ENCODE data around the gene COL25A1.
A peak's percentile ranks its signal among the peaks of the same experiment; 100 is the strongest.

The COL25A1 gene

GRCh38 chr4:108839333-108839732 lies 463.1 kb downstream of the COL25A1 start:
- no peak overlapping the region for H3K4me3 ChIP-seq (ENCODE audit: low read depth, low read length)
- H3K4me1 ChIP-seq, result no peaks in the 10 kb centered on the region
- no peak overlapping the region for H2AFZ ChIP-seq
- no peak overlapping the region for H3K4me2 ChIP-seq (ENCODE audit: low read length)
- H3K27me3 ChIP-seq (ENCODE audit: control insufficient read depth, insufficient read depth, low read length), result no peaks in the 10 kb centered on the region
- H3K9me3 ChIP-seq (ENCODE audit: control insufficient read depth, low read length), result no peaks in the 10 kb centered on the region
- H3K79me2 ChIP-seq, result no peaks in the 10 kb centered on the region
- H3K36me3 ChIP-seq (ENCODE audit: control insufficient read depth, insufficient read depth, low read length), result no peaks in the 10 kb centered on the region
- H3K9ac ChIP-seq, result no peak overlapping the region
- TF ChIP-seq, protein P1, sequence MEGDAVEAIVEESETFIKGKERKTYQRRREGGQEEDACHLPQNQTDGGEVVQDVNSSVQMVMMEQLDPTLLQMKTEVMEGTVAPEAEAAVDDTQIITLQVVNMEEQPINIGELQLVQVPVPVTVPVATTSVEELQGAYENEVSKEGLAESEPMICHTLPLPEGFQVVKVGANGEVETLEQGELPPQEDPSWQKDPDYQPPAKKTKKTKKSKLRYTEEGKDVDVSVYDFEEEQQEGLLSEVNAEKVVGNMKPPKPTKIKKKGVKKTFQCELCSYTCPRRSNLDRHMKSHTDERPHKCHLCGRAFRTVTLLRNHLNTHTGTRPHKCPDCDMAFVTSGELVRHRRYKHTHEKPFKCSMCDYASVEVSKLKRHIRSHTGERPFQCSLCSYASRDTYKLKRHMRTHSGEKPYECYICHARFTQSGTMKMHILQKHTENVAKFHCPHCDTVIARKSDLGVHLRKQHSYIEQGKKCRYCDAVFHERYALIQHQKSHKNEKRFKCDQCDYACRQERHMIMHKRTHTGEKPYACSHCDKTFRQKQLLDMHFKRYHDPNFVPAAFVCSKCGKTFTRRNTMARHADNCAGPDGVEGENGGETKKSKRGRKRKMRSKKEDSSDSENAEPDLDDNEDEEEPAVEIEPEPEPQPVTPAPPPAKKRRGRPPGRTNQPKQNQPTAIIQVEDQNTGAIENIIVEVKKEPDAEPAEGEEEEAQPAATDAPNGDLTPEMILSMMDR (IDR thresholded peaks at IDR 0.05), result no peak
- H3K27ac ChIP-seq, result no peak overlapping the region

DNA sequence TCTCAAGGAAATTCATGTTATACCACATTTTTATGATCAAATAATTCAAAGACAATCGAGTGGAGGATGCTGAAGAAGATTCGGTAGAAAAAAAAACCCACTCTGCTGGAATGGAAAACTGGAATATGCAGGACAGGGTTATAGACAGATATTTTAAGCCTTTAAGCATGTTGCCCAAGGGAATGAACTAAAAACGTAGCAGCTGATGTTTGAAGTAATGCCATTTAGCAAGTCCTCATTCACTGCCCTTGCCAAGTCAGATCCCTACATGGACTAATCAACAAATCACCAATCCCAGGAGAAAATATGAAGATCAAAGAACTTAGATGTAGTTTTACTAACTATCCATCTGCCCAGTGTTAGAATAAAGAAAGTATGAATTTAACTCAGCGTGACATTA lies 464.0 kb downstream of the COL25A1 start:
- Histone ChIP-seq H3K4me1 (no peaks in the 10 kb centered on the region), H3K4me3 (ENCODE audit: low read depth, low read length) (no peak overlapping the region), H3K9me3 (ENCODE audit: control insufficient read depth, low read length) (no peaks in the 10 kb centered on the region), H3K4me2 (ENCODE audit: low read length) (no peak overlapping the region), H3K79me2 (no peaks in the 10 kb centered on the region), H2AFZ (no peak overlapping the region), H3K27ac (no peak overlapping the region), H3K9ac (no peak overlapping the region), H3K27me3 (ENCODE audit: control insufficient read depth, insufficient read depth, low read length) (no peaks in the 10 kb centered on the region), H3K36me3 (ENCODE audit: control insufficient read depth, insufficient read depth, low read length) (no peaks in the 10 kb centered on the region)
- TF ChIP-seq, protein P1 (IDR thresholded peaks at IDR 0.05), result no peak

DNA sequence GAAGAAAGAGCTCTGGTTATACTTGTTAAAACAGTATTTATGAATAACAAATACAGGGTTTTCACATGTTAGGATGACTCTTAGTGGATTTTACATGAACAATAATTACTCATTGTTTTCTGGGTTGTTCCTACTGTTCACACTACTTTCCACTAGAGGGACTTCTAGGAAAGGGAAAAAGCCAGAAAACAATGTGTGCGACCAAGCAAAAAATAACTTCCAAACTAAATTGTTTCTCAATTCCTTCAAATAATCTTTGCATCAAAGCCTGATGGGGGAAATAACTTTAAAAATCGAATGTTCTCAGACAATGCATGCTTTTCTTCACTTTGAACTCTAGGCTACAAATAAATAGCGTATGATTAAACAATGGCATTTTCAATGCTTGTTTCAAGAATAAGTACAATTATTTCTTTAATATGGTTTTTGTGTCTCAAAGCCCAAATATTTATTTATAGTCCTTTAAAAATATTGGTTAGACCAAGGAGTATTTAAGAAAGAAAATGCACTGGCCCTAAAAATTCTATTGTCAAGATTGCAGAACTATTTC lies 467.5 kb downstream of the COL25A1 start:
- TF ChIP-seq, protein P1 (IDR thresholded peaks at IDR 0.05), result peak; percentile 28
- no peak overlapping the region for H3K9ac ChIP-seq
- H3K79me2 ChIP-seq, result no peaks in the 10 kb centered on the region
- no peaks in the 10 kb centered on the region for H3K27me3 ChIP-seq (ENCODE audit: control insufficient read depth, insufficient read depth, low read length)
- no peak overlapping the region for H3K27ac ChIP-seq
- H3K9me3 ChIP-seq (ENCODE audit: control insufficient read depth, low read length), result no peaks in the 10 kb centered on the region
- H2AFZ ChIP-seq, result no peak overlapping the region
- H3K36me3 ChIP-seq (ENCODE audit: control insufficient read depth, insufficient read depth, low read length), result no peaks in the 10 kb centered on the region
- H3K4me3 ChIP-seq (ENCODE audit: low read depth, low read length), result no peak overlapping the region
- no peak overlapping the region for H3K4me2 ChIP-seq (ENCODE audit: low read length)
- no peaks in the 10 kb centered on the region for H3K4me1 ChIP-seq

DNA sequence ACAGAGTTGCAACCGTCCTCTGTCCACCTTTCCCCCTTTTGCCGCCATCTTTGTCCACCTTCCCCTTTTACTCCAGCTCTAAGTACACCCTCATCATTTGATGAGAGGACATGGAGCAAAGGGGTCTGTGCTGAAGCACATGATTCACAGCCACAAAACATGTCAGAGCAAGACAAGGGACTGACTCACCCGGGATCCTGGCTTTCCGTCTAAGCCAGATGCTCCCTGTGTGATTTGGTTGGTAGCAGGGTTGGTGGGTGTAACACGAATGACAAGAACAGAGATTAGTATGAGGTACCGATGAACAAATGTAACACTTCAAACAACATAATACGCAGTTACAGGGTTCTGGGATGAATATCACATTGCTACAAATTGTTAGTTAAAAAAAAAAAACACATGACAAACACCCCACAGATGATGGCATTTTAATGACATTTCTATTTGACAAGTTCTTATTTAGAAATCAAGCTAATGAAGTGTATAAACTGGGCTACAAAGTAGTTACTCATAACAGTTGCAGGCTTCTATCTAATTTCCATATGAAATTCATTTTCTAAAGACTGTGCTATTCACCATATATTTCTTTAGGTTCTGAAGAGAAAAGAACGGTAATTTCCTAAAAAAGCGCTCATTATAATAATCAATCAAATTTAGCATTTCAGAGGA lies 468.2 kb downstream of the COL25A1 start:
- no peak overlapping the region for H3K27ac ChIP-seq
- TF ChIP-seq, protein P1 (IDR thresholded peaks at IDR 0.05), result no peak
- no peaks in the 10 kb centered on the region for H3K36me3 ChIP-seq (ENCODE audit: control insufficient read depth, insufficient read depth, low read length)

GRCh38 chr4:108833046-108833445 lies 469.4 kb downstream of the COL25A1 start:
- Histone ChIP-seq H3K27ac (no peak overlapping the region), H3K36me3 (ENCODE audit: control insufficient read depth, insufficient read depth, low read length) (no peaks in the 10 kb centered on the region), H3K79me2 (no peaks in the 10 kb centered on the region), H3K27me3 (ENCODE audit: control insufficient read depth, insufficient read depth, low read length) (no peaks in the 10 kb centered on the region), H3K9me3 (ENCODE audit: control insufficient read depth, low read length) (no peaks in the 10 kb centered on the region), H3K4me1 (no peaks in the 10 kb centered on the region), H3K4me3 (ENCODE audit: low read depth, low read length) (no peak overlapping the region), H2AFZ (no peak overlapping the region), H3K9ac (no peak overlapping the region), H3K4me2 (ENCODE audit: low read length) (no peak overlapping the region)
- TF ChIP-seq, protein P1 (IDR thresholded peaks at IDR 0.05), result no peak

More for the DNA sequence above, 468.2 kb downstream of the COL25A1 start:
- no peaks in the 10 kb centered on the region for H3K4me1 ChIP-seq
- H3K9me3 ChIP-seq (ENCODE audit: control insufficient read depth, low read length), result no peaks in the 10 kb centered on the region
- no peaks in the 10 kb centered on the region for H3K27me3 ChIP-seq (ENCODE audit: control insufficient read depth, insufficient read depth, low read length)
- H3K4me2 ChIP-seq (ENCODE audit: low read length), result no peak overlapping the region
- H2AFZ ChIP-seq, result no peak overlapping the region
- H3K9ac ChIP-seq, result no peak overlapping the region
- no peak overlapping the region for H3K4me3 ChIP-seq (ENCODE audit: low read depth, low read length)
- no peaks in the 10 kb centered on the region for H3K79me2 ChIP-seq

All from parathyroid adenoma (tissue), 2 donors.